HG03064 (cell line): ENCODE results near the gene AUP1.
A peak's percentile ranks its signal among the peaks of the same experiment; 100 is the strongest.

Source experiments
- ATAC-seq: cut with Tn5 transposase; IDR thresholded peaks from one replicate; pipeline ENCODE4 v1.9.1; 2021; ENCODE audit warnings: low read depth; ENCODE audit not compliant: unreplicated experiment

Gene AUP1

DNA sequence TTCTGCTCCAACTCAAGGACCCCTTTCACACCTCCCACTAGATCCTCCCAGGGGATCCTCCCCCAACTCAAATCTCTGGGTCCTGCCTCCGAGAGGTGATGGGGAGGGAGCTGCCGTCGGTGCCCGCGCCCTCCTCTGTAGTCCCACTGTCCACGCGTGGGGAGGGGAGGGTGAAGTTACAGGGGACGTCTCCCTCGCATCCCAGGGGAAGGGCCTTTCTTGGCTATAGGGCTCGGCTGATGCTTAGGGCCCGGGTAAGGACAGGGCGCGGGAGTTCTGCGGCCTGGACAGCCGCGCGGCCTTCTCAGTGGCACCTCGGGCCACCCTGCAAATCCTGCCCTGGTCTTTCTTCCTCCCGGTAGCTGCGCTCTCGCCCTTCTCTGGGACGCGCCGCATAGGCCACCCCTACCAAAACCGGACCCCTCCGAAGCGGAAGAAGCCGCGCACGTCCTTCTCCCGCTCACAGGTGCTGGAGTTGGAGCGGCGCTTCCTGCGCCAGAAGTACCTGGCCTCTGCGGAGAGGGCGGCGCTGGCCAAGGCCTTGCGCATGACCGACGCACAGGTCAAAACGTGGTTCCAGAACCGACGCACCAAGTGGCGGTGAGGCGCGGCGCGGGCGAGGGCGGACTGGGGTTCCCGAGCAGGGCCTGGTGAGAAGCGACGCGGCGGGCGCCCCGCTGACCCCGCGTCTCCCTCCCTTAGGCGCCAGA lies 14.1 kb downstream of the AUP1 start:
- ATAC-seq, result no peak

DNA sequence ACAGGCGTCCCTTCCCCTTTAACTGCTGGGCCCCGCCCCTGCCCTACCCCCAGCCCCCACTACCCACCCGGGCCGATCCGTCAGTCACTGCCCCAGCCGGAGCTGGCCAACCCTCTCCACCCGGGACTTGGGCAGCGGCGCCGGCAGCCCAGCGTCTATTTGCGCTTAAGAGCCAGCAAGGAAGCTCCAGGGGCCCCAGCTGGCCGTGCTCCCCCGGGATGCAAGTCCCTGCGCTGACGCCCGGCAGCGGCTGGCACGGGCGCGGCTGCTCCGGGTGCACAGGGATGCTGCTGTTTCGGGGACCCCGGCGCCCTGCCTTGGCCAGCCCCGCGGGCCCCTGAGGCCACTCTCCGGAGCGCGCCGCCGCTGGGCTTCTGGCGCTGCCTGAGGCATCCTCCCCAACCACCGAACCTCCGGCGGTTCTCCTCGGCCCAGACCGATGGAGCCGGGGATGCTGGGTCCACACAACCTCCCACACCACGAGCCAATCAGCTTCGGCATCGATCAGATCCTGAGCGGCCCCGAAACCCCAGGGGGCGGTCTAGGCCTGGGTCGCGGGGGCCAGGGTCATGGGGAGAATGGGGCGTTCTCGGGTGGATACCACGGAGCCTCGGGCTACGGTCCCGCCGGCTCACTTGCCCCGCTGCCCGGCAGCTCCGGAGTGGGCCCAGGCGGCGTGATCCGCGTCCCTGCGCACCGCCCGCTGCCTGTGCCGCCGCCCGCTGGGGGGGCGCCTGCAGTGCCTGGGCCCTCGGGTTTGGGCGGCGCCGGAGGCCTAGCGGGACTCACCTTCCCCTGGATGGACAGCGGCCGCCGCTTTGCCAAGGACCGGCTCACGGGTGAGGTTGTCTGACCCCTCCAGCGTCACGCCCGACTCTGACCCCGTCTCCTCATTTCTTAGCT lies 14.9 kb downstream of the AUP1 start, which contains the start of gene TLX2:
TLX2 (plus strand) TSS at position 83 of the 903 bp plus-strand sequence; CDS start at position 440, 357 bp downstream.
- no peak for ATAC-seq

DNA sequence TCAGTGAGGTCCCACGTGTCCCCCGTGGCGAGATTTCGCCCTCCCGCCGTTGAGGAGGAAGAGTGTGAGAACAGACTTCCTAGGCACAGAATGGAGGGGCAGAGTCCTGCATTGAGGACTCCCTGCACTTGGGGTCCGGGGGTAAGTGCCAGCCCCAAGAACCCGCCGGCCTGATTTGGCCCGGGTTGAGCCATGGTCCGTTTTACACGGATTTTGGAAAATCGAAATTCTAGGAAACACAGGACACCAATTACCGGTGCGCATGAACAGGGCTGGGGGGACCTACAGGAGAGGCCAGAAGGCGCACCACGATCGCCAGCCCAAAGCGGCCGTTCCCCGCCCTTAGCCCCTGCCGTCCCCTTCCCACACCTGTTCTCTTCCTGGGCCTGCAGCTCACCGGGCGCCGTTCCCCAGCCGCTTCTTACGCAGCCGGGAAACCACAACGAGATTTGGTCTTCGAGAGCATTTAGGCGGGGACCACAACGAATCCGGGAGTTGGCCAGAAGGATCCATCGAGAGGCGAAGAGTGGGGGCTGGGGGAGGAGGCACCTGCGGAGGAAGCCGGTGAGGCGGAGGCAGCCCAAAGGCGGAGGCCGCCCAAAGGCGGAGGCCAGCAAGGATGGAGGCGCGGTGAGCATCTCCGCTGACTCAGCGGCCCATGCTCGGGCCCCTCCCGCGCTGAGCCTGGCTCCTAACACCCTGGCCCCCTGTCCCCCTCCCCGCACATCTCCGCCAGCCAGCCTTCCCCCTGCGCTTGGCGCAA lies 15.7 kb downstream of the AUP1 start:
- ATAC-seq, result no peak

DNA sequence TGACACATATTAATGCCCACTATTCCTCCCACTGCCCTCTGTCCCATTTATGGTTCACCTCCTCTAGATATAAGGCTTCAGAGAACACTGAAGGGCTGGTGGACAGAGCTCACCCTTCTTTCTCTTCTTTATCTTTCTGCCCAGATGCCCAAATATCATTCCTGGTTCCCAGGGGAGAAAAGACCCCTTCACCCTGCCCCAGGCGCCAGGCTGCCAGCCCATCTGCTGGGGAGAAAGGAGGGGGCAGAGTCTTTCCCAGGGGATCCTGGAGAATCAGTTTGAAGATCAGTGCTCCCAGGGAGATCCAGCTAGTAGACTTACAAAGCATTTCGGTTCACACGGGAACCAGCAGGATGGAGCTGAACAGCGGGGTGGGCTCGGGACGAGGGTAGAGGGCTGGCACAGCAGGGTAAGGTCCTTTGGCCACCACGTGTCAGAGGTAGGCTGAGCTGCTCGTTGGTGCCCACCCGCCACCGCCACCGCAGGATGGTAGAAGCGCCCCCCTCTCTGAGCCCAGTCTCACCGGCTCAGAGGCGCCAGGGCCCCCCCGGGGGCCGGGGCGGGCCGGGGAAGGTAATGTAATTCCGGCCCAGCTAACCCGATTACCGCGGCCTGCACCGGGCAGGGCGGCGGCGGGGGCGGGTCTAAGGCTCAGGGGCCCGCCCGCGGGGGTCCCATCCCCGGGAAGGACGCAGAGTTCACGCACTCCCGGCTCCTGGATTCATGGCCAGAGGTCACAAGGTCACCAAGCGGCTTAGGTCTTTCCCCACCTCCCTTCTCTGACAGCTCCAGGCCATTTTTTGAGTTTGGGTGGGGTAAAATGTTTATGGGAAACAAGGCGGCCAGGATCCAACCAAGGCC lies 16.5 kb downstream of the AUP1 start:
- no peak for ATAC-seq

DNA sequence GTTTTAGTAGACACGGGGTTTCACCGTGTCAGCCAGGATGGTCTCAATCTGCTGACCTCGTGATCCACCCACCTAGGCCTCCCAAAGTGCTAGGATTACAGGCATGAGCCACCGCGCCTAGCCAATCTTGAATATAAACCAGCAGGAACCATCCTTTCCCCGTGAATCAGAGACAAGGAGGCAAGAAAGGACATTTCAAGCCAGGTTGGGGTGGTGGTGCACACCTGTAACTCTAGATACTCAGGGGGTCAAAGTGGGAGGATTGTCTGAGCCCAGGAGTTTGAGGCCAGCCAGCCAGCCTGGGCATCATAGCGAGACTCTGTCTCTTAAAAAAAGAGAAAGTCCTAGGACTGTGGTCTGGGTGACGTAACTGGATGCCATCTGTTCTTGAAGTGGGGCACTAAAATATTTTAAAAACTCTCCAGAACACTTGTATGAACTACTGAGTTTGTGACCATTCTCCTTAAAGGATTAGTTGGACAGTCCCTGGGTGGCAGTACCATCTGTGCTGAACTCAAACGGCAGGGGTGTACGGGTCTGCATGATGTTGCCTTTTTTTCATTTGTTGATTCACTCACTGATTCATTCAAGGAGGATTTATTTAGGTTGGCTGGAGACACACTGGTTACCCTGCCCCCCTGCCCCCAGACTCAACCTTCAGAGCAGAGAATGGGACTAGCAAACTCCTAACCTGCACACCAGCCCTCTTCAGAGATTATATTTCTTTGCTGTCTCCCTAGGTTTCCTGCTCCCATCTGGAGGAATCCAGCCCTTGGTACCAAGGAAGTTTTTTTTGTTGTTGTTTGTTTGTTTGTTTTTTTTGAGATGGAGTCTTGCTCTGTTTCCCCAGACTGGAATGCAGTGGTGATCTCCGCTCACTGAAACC lies 18.2 kb downstream of the AUP1 start:
- no peak for ATAC-seq

DNA sequence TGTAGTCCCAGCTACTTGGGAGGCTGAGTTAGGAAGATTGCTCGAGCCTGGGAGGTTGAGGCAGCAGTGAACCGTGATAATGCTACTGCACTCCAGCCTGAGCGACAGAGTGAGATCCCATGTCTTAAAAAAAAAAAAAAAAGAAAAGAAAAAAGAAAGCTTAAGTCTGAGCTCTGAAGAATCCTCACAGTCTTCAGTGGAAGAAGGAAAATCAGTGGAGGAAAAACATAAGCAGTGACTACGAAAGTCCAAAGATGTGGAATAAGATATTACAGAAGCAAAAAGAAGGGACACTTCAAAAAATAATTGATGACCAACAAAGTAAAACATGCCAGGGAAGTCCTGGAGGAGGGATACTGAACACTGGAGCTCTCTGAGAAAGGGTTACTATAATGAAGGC lies 19.2 kb downstream of the AUP1 start:
- no peak for ATAC-seq

DNA sequence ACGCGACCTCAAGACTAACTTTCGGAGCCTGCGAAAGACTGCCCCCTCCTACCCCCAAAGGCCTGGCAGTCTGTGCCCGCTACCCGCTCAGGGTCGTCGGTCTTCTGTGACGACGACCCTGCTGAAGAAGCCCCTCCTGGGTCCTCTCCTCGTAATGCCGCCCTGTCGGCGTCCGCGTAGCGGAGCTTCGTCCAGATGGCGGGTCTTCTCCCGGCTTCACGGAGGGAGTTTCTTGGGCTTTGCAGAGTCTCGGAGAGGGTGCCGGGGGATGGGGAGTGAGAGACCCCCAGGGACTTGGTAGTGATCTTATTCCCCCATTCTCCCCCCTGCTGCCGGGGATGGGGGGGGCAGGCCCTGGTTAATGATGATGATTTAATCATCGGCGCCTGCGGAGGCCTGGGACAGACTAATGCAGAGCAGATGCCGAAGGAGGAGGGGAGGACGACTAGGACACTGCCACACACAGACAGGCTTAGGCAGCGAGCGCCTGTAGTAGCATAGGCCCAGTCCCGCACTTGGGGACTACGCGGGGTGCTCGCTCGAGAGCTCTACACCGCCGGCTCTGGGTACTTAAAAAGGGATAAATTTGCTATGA lies 21.5 kb downstream of the AUP1 start:
- ATAC-seq, result peak; percentile 5

DNA sequence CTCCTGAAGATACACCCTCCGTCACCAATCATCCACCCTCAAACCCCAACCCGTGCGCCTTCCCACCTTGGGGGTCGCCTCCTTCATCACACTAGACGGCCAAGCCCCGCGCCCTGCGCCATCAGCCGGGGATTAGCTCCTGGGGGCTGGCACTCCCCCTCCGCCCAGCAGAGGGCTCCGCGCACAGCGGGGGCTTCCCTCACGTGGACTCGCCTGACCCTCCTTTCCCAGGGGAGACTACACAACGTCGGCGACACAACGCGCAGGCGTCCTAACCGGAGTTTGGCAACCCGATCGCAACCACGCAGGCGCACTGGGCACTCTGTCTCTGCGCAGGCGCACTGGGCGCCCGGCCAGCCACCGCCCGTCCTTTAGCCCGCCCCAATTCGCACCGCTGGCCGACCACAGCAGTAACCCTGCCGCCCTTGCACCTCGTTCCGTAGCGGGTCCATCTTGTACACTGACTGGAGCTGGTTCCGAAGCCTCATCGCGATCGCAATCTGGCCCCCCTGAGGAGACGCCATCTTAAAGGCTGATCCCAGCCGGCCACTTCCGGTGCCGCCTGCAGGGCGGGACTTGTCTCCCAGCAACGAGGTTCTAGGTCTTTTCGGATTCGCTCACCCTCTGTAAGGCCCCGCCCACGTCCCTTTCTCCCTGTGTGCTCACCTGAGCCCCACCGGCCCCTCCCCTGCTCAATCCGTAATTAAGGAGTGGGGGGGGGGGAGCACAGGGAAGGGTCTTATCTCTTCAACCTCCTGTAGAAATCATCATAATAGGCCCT lies 22.2 kb downstream of the AUP1 start, which contains the start of gene PCGF1:
PCGF1 (minus strand) TSS at position 551 of the 781 bp plus-strand sequence; CDS start at position 524, 27 bp downstream.
- peak; percentile 80 for ATAC-seq

DNA sequence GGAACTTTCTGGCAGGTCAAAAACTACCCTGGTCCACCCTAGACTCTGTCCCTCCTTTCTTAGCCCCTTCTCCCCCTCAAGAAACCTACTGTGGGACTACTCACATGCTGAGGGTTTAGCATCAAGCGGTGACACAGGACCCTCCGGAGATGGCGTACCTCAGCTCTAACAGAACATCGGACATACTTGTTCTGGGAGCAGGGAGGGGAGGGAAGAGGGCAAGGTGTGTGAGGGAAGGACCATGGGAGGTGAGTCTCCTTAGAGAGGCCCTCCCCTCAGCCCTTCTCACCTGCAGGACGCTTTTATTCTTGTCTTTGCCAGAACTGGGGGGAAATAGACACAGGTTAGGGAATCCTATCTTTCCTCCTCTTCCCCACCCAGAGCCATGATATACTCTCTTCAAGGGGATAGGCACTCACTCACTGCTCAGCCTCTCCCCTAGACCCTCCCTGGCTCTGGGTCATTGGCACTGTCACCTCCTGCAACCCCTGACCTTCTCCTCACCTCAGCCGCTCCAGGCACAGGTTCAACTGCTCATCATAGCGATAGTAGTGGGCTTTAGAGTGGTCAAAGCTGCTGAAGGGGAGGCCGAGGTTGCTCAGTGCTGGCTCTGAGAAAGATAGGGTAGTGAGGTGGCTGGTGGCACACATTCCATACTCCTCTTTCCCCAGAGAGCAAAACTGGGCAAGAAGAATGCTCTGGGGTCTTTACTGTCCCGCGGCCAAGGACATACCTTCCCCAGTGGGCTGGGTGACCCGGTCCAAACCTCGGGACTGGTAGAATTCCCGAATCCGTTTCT lies 23.9 kb downstream of the AUP1 start:
- no peak for ATAC-seq

DNA sequence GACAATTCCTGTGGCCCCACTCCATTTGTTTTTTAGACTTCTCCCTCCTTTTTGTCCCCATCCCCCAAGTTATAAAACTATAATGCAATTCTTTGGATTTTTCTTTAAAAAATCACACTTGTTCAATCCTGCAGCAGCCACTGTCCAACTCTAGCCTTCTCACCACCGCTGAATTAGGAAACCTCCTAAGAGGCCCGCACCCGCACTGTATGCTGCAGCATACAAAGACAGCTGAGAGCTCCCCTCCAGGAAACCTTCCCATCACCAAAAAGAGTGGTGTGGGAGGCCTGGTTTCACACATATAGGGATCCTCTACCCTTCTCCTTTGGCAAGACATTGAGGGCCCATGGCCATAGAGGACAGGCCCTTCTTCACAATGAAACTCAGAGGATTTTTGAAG lies 24.9 kb downstream of the AUP1 start:
- no peak for ATAC-seq

DNA sequence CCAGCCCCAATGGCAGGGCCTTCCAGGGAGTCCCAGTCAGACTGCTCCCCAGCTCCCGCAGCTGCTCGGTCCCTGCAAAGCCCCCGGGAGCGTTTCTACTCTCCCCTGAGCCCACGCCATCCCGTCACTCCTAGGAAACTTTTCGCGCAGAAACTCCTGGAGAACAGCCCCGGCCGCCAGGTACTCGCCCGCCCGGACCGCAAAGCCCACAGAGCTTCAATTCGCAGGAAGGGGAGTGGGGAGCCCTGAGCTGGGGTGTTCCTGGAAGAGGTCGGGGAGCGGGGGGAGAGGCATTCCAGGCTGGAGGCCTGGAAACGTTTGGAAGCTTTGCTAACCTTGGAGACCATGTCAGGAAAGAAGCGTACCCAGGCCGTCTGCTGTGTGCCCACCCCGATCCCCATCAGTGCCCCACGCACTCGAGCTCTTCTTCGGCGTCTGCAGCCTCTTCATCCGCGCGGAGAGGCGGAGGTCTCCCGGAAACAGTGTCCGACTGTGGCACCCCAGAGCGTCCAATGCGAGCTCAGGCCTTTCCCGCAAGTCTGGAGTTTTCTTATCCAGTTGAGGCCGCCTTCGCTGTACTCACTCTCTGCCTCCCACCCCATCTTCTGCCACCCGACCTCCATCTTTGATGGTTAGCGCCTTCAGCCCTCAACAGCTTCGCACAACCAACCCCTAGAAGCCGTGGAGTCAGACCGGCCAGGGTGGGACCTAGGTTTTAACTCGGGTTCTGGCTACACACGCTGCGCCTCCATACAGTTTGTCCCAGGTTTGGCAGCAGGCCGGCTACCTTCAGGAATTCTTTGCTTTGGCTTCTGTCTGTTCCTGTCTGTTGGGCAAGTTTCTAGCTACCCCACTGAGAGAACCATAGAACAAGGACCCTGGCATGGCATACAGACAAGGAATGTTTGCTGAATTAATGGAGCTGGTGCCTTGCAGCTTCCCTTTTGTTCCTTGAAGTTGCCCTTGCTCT lies 25.7 kb downstream of the AUP1 start:
- ATAC-seq, result no peak

DNA sequence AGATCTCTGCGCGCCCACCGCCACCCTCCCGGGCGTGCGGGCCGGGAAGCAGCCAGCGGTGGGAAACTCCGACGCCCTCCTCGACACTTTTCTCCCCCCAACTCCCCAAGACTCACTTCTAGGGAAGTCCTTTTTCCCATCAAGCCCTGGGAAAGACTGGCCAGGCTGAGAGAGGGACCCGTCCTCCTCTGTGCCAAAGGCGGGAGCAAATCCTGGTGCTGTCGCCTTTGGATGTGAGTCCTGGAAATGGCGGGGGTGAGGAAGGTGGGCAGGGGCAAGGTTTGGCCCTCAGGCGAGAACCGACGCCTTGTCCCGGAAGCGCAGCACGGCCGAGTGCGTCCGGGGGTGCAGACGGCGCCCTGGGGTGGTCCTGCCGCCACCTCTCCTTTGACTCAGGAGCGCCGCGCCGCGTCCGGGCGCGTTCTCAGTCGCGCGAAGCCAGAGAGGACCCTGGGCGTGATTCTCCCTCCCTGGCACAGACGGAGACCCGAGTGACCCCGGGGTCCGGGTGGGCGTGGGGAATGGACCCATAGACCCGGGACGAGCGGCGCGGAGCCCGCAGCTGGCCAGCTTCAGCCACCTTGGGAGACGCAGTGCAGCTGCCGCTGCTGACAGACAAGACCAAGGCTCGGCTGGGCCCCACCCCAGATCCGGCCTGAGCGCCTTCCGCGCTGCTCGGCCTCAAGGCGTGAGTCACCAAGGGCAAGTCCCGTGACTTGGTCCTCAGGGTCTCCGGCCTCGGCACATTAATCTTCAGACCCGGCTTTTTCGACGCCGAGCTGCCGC lies 26.6 kb downstream of the AUP1 start:
- ATAC-seq, result no peak

DNA sequence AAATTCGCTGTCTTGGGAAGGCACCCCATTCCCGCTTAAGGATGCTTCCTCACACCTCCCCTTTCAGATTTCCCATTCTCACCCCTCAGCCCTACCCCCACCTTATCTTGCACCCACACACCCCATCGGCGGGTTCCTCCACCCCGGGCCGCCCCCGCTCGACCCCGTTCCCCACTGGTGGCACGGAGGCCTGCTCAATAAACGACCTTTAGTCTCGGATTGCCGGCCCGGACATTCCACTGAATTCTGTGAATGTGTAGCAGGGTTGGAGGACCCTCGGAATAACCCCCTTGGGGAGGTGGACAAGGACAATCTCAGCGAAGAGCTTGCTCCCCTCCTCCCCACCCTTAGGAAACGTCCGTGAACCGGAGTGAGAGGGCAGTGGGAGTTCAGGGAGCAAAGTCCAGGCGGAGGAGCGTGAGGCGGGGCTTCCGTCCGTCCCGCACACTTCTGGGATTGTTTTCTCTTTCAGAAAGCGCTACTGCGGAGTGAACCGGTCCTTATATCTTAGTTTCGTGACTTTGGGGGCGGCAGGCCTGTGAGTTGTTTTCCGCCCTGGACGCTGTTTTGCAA lies 27.3 kb downstream of the AUP1 start:
- no peak for ATAC-seq

DNA sequence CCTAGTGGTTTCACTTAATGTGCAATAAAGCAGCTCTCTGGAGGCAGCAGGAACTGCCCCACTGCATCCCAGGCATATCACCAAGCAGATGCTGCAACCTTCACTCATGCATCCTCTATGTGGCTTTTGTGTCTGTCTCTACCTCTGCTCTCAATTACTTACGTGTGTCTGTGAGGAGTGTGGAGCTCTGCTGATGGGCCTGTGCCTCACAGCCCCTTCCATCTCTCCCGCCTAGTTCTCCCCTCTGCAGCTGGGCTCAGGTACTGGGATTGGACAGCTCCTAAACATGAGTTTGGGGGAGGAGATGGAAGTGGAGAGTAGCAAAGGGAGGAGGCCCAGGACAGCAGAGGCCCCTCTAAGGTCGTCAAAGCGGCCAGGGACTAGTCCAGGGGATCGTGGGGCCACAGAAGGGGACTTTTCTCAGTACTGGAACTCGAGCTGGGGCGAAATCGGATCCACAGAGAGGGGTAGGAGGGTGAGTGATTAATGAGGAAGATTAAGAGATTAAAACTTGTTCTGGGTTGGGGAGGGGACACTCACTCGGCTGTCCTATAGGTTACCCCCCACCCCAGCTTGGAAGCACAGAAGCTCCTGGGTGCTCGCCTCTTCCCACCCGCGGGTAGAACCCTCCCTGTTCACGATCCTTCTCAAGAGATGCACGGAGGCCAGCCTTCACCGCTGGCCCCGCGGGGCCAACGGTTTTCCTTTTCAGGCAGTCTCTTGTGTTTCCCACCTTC lies 28.0 kb downstream of the AUP1 start:
- no peak for ATAC-seq
